ENCODE data around the gene HADH. TPM values are rescaled to one million over a fixed set of nuclear protein-coding genes. Genes with fewer than 3 reads are reported as not detected.
"Not testable (repeated sequence)": the region's sequence is repeated elsewhere in the genome, so short reads cannot be mapped to it uniquely, and the experiment has no call there.

HADH gene
- total RNA-seq, 2 experiments from 2014 or later, result 47.3 to 51.1 TPM

DNA sequence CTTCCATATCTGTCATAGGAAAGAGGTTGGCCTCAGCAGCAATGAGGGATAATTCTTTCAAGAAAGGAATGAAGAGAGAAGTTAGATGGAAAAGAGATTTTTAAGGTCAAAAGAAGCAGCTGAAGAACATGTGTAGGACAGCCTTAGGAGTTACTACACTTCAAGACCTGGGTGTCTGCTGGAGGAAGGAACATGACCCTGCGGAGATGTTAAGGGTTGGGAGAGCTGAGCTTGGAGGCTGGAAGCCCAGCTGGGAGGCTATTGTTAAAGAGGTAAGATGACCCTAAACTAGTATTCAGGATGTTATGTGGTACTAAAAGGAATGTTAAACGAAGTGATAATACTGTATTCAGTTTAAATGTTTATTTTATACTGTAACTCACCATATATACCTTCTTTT lies 15.0 kb downstream of the HADH start:
- Mint-ChIP-seq H3K27ac (no peak overlapping the region), H3K4me1 (peaks cover 4% of the 10 kb centered on the region), H3K27me3 (no peaks in the 10 kb centered on the region), H3K4me3 (no peak overlapping the region), H3K36me3 (peaks cover 20% of the 10 kb centered on the region), H3K9me3 (ENCODE audit: low read depth) (no peaks in the 10 kb centered on the region)
- DNase-seq (no peak), ATAC-seq (no peak)
- CTCF ChIA-PET, result no interaction called here

DNA sequence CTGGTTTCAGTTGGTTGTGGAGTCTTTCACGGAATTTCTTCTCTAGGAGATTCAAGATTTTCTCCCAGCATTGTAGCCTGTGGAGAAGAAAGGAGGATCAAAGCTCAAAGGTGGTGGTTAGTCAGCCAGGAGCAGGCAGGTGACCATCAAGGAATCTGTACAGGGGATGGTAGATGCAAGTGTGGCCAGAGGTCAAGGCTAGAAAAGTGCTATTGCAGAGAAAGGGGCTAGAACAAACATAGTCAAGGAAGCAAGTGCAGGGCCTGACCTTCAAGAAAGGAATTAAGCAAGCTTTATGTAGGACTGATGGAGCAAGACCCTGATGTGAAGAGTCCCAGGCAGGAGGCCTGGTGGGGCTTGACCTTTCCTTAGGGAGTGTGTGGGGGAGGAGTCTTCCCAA lies 16.1 kb downstream of the HADH start:
- no peak overlapping the region for H3K27ac Mint-ChIP-seq
- H3K4me1 Mint-ChIP-seq, result peaks cover 2% of the 10 kb centered on the region
- H3K36me3 Mint-ChIP-seq, result peaks cover 18% of the 10 kb centered on the region
- no peaks in the 10 kb centered on the region for H3K9me3 Mint-ChIP-seq (ENCODE audit: low read depth)
- DNase-seq (no peak), ATAC-seq (no peak)
- no peak overlapping the region for H3K4me3 Mint-ChIP-seq
- H3K27me3 Mint-ChIP-seq, result no peaks in the 10 kb centered on the region
- CTCF ChIA-PET, result interaction anchor here (1.3 kb wide), 1 partner anchor 13 kb away, joined by 5 read pairs; no protein-coding TSS in a partner anchor

DNA sequence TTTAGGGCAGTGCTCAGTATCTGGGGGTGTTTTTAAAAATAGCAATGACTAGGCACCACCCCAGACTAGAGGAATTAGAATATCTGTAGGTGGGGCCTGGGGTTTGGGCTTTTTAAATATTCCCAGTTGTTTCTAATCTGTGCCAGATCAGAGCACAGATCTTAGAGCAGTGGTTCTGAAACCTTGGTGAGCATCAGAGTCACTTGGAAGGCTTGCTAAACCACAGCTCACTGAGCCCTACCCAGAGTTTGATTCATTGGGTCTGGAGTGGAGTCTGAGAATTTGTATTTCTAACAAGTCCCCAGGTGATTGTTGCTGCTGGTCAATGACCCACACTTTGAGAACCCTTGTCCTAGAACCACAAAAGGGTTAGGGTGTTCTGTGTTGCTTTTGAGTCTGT lies 16.7 kb downstream of the HADH start:
- Mint-ChIP-seq H3K27ac (no peak overlapping the region), H3K4me3 (no peak overlapping the region), H3K9me3 (ENCODE audit: low read depth) (no peaks in the 10 kb centered on the region), H3K27me3 (no peaks in the 10 kb centered on the region), H3K36me3 (peaks cover 16% of the 10 kb centered on the region), H3K4me1 (peaks cover 2% of the 10 kb centered on the region)
- CTCF ChIA-PET, result interaction anchor here (1.3 kb wide), 1 partner anchor 13 kb away, joined by 5 read pairs; no protein-coding TSS in a partner anchor
- ATAC-seq (no peak), DNase-seq (no peak)

DNA sequence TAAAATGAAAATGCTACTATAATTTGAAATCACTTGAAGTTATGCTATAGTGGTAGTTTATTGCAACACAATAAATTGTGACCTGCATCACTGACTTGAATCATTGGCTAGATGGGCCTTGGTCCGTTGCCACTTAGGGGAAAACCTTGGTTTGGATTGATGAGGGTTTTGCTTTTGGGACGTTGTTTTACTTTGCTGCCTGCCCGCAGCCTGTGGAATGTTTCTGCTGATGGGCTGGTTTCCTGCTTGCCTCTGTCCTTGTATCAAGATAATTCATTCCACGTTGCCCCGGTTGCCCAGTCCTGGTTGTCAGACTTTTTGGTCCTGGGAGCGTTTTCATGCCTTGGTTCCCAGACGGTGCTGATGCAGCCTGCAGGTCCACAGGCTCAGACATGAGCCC lies 18.3 kb downstream of the HADH start:
- CTCF ChIA-PET, result no interaction called here
- ATAC-seq (no peak), DNase-seq (no peak)
- H3K4me3 Mint-ChIP-seq, result no peak overlapping the region
- H3K27me3 Mint-ChIP-seq, result no peaks in the 10 kb centered on the region
- H3K9me3 Mint-ChIP-seq (ENCODE audit: low read depth), result no peaks in the 10 kb centered on the region
- no peak overlapping the region for H3K27ac Mint-ChIP-seq
- H3K4me1 Mint-ChIP-seq, result peaks cover 2% of the 10 kb centered on the region
- H3K36me3 Mint-ChIP-seq, result peaks cover 23% of the 10 kb centered on the region

DNA sequence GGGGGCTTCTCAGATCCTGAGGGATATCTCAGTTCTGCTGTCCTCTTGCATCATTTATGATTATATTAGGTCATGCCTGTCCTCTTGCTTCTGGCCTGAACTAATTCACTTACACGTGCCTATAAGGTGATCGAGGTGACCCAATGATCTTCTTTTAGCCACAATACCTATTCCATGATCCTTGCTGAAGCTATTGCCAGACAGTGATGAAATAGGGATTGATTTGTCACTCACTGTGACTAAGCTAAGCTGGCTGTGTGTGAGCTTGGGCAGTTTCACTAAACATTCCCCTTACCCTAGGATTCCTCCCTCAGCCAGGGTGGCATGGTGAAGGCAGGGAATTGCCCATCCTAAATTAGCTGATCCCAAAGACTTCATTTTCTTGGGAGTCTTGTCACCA lies 19.0 kb downstream of the HADH start:
- CTCF ChIA-PET, result no interaction called here

DNA sequence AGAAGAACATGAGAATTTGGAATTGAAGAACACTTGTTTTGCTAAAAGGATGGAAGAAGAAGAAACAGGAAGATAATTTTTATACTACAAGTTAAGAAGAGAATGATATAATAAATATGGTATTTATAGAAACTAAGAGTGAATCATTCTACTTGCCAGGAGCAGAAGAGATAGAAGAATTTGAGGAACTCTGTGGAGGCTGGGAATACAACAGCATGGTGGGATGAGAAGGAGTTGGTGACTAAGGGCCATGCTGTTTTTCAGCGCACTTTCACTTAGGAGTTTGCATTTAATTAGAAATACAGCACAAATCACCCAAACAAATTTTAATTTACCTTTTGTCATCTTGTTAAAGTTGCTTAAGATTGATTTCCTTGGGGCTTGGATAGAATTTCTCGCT lies 20.5 kb downstream of the HADH start:
- DNase-seq (no peak), ATAC-seq (no peak)
- CTCF ChIA-PET, result no interaction called here
- peaks cover 4% of the 10 kb centered on the region for H3K4me1 Mint-ChIP-seq
- no peaks in the 10 kb centered on the region for H3K9me3 Mint-ChIP-seq (ENCODE audit: low read depth)
- H3K27me3 Mint-ChIP-seq, result no peaks in the 10 kb centered on the region
- no peak overlapping the region for H3K27ac Mint-ChIP-seq
- H3K36me3 Mint-ChIP-seq, result peaks cover 33% of the 10 kb centered on the region
- H3K4me3 Mint-ChIP-seq, result no peak overlapping the region

More for the DNA sequence above, 19.0 kb downstream of the HADH start:
- Mint-ChIP-seq H3K9me3 (ENCODE audit: low read depth) (no peaks in the 10 kb centered on the region), H3K27me3 (no peaks in the 10 kb centered on the region), H3K36me3 (peaks cover 24% of the 10 kb centered on the region), H3K27ac (no peak overlapping the region), H3K4me1 (peaks cover 4% of the 10 kb centered on the region), H3K4me3 (no peak overlapping the region)
- no peak for ATAC-seq
- DNase-seq, result no peak

DNA sequence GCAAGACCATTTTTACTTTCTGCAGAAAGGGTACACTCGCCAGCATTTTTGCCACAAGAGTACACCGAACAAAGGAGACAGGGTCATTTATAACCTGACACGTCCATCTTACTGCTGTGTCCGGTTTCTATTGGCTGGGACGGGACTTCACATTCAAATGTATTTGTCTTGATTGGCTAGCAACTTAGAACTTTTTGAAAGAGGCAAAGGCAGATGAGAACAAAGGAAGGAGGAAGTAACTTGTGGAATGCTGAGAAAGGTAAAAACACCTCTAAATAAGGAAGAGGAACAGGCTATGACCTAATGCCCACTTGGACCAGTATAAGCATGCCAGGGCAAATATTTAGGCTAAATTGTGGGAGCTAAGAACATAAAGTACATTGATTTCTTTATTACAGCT lies 22.7 kb downstream of the HADH start:
- DNase-seq; H3K27ac Mint-ChIP-seq; H3K27me3 Mint-ChIP-seq; H3K4me1 Mint-ChIP-seq; H3K4me3 Mint-ChIP-seq; CTCF ChIA-PET; H3K9me3 Mint-ChIP-seq (ENCODE audit: low read depth); ATAC-seq: not testable (repeated sequence)
- H3K36me3 Mint-ChIP-seq, result peaks cover 37% of the 10 kb centered on the region

DNA sequence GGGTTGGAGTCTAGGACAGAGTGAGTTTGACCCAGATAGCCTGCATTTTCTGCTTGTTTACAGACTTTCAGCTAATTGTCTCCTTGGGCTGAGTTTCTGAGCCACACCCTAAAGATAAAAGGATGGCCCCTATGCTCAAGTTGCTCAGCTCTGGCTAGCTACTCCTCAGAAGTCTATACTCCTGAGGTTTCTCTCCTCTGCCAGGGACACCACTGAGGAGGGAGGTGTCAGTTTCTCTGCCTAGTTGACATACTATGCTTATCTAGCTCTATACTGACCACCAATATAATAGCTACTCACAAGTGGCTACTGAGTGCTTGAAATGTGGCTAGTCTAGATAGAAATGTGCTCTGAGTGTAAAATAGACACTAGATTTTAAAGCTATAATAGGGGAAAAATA lies 23.6 kb downstream of the HADH start:
- no peak overlapping the region for H3K27ac Mint-ChIP-seq
- H3K4me3 Mint-ChIP-seq, result no peak overlapping the region
- H3K36me3 Mint-ChIP-seq, result peaks cover 37% of the 10 kb centered on the region
- peaks cover 1% of the 10 kb centered on the region for H3K4me1 Mint-ChIP-seq
- no peaks in the 10 kb centered on the region for H3K27me3 Mint-ChIP-seq
- ATAC-seq (no peak), DNase-seq (no peak)
- H3K9me3 Mint-ChIP-seq (ENCODE audit: low read depth), result no peaks in the 10 kb centered on the region
- CTCF ChIA-PET, result interaction anchor here (0.9 to 1.2 kb wide), 3 partner anchors 13 to 560 kb away, joined by 3 read pairs; no protein-coding TSS in a partner anchor

DNA sequence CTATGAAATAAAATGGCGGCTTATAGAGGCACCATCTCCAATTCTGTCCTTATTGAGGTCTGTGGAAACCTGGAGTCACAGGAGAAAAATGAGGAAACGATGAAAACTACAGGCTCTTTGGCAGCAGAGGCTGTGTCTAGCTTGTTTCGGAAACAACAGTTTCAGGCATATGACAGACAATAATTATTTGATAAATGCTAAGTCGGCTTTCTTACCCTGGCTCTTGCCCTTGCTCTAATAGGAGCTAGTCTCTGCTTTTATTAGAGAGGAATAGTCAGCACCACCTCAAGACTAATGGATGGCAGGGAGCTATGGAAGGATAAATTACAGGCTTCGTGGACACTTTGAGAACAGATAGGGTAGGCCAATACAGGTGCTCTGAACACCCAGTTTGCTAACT lies 24.3 kb downstream of the HADH start:
- peaks cover 39% of the 10 kb centered on the region for H3K36me3 Mint-ChIP-seq
- H3K27me3 Mint-ChIP-seq, result no peaks in the 10 kb centered on the region
- H3K4me3 Mint-ChIP-seq, result no peak overlapping the region
- CTCF ChIA-PET, result interaction anchor here (1.2 kb wide), 2 partner anchors 23 to 559 kb away, joined by 3 read pairs; no protein-coding TSS in a partner anchor
- ATAC-seq, result no peak
- H3K9me3 Mint-ChIP-seq (ENCODE audit: low read depth), result no peaks in the 10 kb centered on the region
- no peak overlapping the region for H3K27ac Mint-ChIP-seq
- H3K4me1 Mint-ChIP-seq, result peaks cover 3% of the 10 kb centered on the region
- DNase-seq, result no peak

DNA sequence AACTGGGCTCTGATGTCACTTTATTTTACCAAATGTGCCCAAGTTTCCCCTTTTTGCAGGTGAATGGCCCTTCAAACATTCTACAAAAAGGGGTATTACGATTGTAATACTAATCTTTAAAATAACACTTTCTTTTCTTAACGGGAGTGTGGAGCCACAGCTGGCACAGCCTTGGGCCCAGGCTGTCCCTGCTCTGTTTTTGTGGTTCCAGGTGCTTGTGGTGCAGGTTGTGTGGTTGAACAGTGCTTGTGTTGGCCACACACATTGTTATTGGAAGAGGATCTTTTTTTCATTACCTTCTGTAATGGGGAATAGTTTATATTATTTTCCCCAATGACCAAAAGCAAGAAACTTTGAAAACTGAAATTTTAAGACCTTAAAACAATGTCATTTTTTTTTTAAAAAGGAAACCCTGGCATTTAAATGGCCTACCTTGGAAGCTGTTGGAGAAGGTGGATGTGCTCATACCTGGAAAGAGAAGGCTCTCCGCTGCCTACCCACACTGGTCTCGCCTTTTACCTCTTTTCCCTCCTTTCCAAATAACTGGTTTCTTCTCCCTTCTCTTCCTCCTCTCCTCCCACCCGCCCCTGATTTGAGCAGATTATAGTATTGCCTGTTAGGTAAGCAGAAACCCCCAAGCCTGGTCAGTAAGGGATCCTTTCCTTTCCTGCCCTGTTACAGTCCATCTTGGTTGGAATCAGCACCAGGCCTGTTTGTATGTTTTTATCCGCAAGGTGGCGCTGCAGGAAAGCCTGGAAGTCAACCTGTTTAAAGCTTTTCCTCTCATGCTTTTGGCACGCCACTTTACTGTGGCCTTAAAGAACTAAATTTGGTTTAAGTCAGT lies 28.6 kb downstream of the HADH start:
- ATAC-seq (peak; percentile 66), DNase-seq (peak; percentile 85)
- Mint-ChIP-seq H3K4me3 (no peak overlapping the region), H3K36me3 (peaks cover 25% of the 10 kb centered on the region), H3K9me3 (ENCODE audit: low read depth) (no peaks in the 10 kb centered on the region), H3K4me1 (peaks cover 9% of the 10 kb centered on the region), H3K27me3 (no peaks in the 10 kb centered on the region), H3K27ac (no peak overlapping the region)
- CTCF ChIA-PET, result interaction anchor here (0.6 to 4.5 kb wide), 39 partner anchors 10 to 664 kb away, joined by 3 to 37 read pairs (median 4); partner anchors contain the start of genes HADH, LEF1 and RPL34

DNA sequence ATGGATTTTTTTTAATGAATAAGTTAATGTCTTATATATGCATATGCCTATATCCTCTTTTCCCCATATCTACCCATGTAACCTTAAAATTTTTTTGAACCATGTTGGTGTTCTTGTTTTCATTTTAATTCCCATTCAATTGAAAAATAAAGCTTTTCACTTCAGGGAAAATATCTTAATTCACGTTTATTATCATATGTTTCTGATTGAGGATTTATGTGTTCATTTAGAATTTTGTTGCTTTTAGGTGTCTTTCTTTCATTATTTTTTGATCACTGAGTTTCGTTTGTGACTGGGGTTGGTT lies 29.1 kb downstream of the HADH start:
- CTCF ChIA-PET, result interaction anchor here (0.6 to 4.5 kb wide), 43 partner anchors 10 to 663 kb away, joined by 3 to 37 read pairs (median 4); partner anchors contain the start of genes HADH, LEF1 and RPL34
- ATAC-seq (no peak), DNase-seq (no peak)
- Mint-ChIP-seq H3K9me3 (ENCODE audit: low read depth) (no peaks in the 10 kb centered on the region), H3K4me3 (no peak overlapping the region), H3K27ac (no peak overlapping the region), H3K4me1 (peaks cover 8% of the 10 kb centered on the region), H3K27me3 (no peaks in the 10 kb centered on the region), H3K36me3 (peaks cover 24% of the 10 kb centered on the region)

DNA sequence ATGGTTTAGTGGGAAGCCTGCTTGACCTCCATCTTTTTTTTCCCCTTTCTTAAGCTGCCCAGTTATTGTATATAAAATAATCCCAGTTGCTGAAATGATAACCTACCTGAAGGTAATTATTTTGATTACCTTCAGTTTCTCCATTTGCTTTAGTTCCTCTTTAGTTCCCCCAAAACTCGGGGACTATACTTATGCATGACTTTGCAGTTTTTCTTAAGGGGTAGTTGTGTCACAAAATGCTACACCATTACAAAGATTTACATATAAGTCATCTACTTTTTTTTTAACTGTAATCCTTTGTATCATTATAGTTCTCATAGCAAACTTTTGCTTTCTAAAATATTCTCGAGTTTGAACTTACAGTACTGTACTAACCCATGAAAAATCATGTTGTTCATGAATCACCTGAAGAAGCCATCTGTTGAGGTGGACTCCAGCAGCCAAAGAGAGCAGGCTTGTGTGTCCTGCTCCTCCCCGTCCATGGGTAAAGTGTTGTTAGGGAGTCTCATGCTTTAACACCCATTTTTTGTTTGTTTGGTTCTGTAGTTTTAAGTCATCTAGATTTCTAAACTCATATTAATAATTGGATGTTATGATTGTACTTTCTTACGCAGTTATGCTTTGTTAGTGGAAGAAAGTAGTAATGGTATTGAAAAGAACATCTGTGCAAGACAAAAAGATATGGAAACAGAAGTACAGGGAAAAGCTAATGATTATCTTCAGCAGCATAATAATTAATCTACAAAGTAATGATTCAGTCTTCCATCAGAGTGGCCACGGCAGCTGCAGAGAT lies 34.6 kb downstream of the HADH start:
- ATAC-seq (no peak), DNase-seq (no peak)
- CTCF ChIA-PET, result interaction anchor here (1.0 kb wide), 1 partner anchor 548 kb away, joined by 5 read pairs; no protein-coding TSS in a partner anchor
- no peak overlapping the region for H3K27ac Mint-ChIP-seq
- H3K4me3 Mint-ChIP-seq, result no peak overlapping the region
- peaks cover 13% of the 10 kb centered on the region for H3K4me1 Mint-ChIP-seq
- no peaks in the 10 kb centered on the region for H3K9me3 Mint-ChIP-seq (ENCODE audit: low read depth)
- H3K36me3 Mint-ChIP-seq, result peaks cover 24% of the 10 kb centered on the region
- H3K27me3 Mint-ChIP-seq, result no peaks in the 10 kb centered on the region

DNA sequence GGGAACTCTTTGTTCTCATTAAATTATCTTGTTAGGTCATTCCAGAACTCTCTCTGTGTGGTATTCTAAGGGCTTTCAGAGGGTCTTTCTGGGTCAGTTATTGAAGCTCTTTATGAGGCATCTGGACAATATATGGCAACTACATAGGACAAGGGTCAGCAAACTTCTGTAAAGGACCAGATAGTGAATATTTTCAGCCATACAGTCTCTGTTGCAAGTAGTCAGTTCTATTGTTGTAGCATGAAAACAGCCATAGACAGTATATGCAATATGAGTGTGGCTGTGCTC lies 35.1 kb downstream of the HADH start:
- ATAC-seq, result no peak
- CTCF ChIA-PET, result no interaction called here
- H3K9me3 Mint-ChIP-seq (ENCODE audit: low read depth), result no peaks in the 10 kb centered on the region
- H3K4me3 Mint-ChIP-seq, result no peak overlapping the region
- no peak for DNase-seq
- H3K27ac Mint-ChIP-seq, result no peak overlapping the region
- H3K27me3 Mint-ChIP-seq, result no peaks in the 10 kb centered on the region
- H3K4me1 Mint-ChIP-seq, result peaks cover 17% of the 10 kb centered on the region
- peaks cover 26% of the 10 kb centered on the region for H3K36me3 Mint-ChIP-seq

All from activated CD8-positive, alpha-beta memory T cell treated with anti-CD3 and anti-CD28 coated beads, Interleukin-2, amount 10 ng/mL, durations not matched to agents 7 days and 5 days (primary cell).